Activated CD4-positive, alpha-beta T cell treated with anti-CD3 and anti-CD28 coated beads, Interleukin-2, Interleukin-4, amounts not matched to agents 100 ng/mL and 50 ng/mL, durations not matched to agents 16 hours and 8 hours (primary cell): ENCODE measurements around the gene NRL.

Source experiments
- DNase-seq: peaks from one replicate; pipeline ENCODE4 v3.0.0-alpha.2; 2020; ENCODE audit warnings: low spot score

NRL gene

GRCh38 chr14:24065408-24065807 lies 49.3 kb downstream of the NRL start:
- DNase-seq = no peak

- no peak for DNase-seq
Observed at GRCh38 chr14:24064856-24065255, 49.9 kb downstream of the NRL start.

- DNase-seq = no peak
Observed at GRCh38 chr14:24064091-24064795, 50.5 kb downstream of the NRL start.

GRCh38 chr14:24063263-24063836 lies 51.4 kb downstream of the NRL start:
- DNase-seq = no peak

DNA sequence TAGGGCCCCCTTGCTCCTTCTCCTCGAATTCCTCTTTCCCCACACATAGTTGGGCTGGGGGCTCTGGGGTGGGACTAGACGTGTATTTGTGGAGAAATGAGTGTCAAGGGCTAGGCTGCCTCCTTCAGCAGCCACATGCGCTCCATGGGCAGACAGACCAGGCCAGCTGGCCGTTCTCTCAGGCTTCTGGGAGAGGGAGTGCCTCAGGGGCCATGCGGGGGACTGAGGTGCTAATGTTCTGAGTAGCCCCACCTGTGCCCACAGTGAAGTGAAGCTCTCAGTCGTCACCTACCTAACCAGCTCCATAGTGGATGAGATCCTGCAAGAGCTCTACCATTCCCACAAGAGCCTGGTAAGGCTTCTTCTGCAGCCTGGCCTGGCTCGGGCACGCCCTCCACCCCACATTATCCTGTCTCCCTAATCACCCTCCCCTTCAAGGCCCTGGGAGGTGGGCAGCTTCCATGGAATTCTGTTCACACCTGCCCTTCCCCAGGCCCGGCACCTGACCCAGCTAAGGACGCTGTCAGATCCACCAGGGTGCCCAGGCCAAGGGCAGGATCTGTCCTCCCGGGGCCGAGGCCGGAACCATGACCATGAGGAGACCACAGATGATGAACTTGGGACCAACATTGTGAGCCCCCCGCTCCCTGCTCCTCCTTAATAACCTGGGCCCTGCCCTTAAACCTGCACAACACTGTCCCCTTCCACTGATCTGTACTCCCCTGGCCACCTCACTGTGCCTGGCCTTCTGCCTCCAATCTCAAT lies 52.4 kb downstream of the NRL start:
- DNase-seq = no peak

DNA sequence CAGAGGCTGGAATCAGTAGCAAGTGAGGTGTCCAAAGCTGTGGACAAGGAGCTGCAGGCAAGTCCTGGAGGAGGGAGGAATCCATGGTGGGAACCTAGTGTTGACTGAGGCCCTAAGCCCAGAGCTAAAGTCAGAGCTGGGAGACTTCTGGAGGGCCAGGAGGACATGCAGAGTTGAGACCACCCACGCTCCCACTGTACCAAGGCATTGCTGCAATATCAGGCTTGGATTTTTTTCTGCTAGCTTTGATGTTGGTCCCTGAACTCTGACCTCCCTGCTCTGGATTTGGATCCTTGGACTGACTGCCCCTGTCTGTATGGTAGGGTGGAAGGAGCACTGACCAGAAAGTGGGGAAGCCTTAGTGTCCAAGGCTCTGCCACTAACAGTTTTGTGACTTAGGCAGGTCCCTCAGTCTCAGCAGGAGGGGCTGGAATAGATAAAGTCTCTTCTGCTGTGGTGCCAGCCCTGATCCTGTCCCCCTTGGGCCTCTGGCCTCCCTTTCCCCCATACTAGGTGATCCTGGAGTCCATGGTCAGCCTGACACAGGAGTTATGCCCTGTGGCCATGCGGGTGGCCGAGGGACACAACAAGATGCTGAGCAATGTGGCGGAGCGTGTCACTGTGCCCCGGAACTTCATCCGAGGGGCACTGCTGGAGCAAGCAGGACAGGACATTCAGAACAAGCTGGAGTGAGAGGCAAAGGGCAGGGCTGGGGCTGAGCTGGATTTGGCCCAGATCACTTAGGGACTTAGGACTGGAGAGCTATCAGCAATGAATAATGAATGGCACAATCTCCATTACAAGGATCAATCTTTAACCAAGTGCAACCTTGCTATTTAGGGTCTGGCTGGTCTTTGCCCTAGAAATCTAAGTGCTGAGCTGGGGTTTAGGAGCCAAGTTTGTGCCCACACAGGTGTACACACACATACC lies 53.5 kb downstream of the NRL start:
- no peak for DNase-seq

DNA sequence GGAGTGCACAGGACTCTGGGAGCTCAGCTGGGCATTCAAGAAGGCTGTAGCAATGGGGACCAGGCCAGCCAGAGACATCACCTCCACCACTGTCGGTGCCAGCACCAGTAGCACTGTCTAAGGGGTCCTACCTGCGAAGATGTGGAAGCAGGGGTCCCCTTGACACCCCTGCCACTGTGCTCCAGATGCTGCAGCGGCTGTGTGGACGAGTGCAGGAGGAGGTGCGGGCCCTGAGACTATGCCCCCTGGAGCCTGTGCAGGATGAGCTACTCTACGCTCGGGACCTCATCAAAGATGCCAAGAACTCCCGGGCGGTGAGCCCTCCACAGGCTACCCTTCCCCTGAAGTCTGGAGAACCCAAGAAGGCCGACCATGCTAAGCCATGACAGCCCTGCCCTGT lies 54.3 kb downstream of the NRL start:
- DNase-seq = no peak

DNA sequence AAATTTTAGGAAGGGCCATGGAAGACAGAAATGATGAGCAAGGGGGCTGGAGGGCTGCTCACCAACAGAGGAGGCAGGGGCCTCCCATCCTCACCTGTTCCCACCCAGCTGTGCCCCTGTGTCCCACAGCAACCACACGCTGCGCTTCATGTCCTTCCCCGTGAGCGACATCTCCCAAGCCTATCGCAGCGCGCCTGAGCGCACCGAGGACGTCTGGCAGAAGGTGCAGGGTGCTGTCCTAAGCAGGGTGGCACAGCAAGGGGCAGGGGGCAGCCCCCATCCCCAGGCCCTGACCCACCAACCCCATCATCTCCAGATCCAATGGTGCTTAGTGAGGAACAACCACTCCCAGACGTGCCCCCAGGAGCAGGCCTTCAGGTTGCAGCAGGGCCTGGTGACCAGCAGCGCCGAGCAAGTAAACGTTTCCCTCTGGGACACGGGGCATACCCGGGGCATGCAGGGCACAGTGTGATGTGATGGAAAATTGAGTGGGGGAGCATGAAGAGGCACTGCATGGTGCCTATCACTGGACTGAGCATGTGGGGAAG lies 54.8 kb downstream of the NRL start:
- no peak for DNase-seq

GRCh38 chr14:24058951-24059475 lies 55.7 kb downstream of the NRL start:
- no peak for DNase-seq

DNA sequence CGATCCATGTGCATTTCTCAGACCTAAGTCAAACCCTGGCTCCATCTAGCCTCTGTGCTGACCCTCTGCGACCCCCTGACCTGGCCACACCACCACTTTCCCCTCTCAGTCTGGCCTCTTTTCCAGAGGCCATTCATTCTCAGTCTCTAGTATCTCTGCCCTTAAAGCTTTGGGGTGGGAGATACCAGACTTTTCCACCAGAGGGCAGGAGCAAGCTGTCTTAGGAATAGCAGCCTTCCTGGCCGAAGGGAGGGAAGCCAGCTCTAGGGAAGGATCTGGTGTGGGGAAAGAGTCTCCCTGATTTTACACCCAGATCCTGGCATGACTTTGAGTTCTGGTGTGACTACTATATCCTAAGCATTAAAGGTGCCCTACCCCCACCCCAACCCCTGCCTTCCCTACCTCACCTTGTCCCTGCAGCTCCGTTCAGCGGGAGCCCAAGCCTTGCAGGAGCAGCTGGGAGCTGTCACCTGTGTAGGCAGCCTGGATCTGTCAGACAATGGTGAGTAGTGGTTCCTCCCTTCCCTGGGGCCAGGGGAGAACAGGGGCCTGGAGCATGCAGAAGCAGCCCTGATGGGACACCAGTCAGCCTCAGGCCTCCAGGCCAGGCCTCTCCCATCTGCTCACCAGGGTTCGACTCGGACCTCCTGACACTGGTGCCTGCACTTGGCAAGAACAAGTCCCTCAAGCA lies 56.3 kb downstream of the NRL start:
- DNase-seq = peak; percentile 77

GRCh38 chr14:24057867-24058259 lies 56.9 kb downstream of the NRL start:
- no peak for DNase-seq

- DNase-seq = no peak
Observed at GRCh38 chr14:24057271-24057670, 57.5 kb downstream of the NRL start.

GRCh38 chr14:24056800-24057184 lies 58.0 kb downstream of the NRL start:
- DNase-seq = no peak

DNA sequence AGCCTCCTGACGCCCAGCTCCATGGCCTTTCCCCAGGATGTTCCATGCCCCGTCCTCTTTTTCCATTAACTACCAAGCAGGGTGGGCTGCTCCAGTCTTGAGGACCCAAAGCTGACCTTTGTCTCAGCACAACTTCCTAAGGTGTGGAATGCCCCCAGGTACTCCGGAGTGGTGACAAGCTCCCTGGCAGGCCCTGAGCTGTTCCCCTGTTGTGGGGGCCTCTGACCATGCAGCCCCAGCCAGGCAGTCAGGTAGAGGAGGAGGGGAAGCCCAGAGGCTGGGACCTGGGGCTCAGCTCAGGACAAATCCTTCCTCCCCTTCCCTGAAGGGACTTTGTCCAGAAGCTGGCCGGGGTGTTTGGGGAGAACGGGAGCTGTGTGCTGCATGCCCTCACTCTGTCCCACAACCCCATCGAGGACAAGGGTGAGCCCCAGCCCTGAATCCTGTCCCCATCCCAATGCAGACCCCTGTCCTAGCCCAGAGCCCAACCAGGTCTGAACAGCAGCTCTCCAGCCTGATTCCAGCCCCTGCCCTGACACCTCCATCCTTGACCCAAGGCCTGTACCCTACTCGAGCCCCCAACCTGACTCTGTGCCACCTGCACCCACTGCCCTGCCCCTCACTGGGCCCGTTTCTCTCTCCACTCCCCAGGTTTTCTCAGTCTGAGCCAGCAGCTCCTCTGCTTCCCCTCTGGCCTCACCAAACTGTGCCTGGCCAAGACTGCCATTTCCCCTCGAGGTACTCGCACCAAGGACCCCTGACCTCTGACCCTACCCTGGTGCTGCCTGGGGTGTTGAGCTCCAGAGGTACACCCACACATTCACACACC lies 58.6 kb downstream of the NRL start:
- DNase-seq = no peak

DNA sequence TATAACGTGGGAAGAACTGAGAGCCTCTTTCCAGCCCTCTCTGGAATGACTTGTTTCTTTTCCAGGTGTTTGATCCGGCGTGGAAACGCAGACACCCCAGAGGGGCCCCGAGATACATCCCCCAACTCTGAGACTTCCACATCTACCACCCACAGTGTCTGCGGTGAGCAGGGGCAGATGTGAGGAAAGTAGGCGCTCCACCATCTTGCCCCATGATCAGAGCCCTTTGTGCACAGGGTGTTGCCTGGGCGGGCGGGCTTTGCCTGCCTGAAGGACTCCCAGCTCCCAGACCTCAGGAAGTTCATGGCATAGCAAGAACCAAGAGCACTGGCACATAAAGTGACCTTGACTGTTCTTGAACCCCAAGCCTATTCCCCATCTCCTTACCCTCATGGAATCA lies 60.1 kb downstream of the NRL start:
- DNase-seq = no peak

GRCh38 chr14:24054324-24054641 lies 60.5 kb downstream of the NRL start:
- DNase-seq = no peak

DNA sequence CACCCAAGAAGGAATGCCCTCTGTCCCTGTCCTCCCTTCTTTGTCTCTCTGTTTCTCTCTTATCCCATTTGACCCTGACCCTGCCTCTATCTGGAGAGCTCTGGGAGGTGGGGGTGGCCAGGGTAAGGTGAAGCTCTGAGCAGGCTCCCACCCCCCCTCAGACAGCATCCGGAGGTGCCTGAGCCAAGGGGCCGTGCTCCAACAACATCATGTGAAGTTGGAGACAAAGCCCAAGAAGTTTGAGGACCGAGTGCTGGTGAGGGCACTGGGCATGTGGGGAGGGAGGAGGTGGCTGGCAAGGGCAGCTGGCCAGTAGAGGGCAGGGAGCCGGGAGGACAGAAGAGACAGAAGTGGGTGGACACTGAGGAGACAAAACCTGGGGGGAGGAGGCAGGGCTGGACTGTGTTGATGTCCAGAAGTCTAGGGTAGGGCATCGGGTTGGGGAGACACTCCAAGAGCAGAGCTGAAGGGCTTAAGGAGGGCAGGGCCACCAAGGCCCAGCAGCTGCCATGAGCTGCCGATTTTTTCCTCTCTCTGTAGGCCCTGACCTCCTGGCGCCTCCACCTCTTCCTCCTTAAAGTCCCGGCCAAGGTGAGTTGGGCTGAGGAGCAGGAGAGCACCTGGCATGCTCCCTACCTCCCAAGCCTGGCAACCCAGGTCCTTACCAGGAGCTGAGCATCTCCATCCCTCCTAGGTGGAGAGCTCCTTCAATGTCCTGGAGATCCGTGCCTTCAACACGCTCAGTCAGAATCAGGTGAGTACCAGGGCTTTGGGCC lies 61.0 kb downstream of the NRL start:
- no peak for DNase-seq

DNA sequence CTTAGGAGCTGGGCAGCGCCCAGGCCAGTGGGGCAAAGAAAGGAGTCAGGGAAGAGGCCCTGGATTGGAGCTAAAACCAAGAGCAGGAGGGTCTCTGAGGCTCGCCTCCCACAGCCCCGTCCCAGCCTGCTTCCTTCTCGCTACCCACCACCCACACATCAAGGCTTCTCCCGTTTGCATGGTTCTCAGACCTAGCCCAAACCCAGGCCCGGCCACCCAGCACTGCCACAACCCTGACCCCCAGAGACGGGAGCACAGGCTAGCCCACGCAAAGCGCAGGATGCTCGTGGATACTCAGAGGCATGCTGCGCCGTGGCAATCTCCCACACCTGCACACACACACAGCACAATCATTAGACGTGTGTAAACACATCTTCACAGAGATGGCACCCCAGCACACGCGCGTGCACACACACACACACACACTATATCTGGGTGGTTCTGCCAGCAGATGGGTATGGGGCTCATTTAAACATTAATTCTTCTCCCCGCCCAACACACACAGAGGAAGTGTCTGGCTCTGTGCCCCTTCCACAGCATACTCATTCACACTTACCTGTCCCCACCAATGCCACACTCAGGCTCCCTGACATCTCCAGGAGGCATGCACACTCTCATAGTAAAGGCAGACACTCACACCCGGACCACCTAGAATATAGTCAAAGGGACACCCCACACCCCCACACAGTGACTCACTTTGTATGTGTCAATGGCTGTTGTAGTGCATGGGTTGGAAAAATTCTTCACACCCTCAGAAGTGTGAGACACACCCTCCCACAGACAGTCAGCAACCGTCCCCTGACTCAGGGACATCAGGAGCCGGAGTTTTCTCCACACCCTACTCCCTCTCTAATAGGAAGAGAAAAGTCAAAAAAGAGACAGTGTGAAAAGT lies 61.8 kb downstream of the NRL start:
- DNase-seq = peak; percentile 49
